H9 (cell line): ENCODE results near the gene NMU. TPM values are rescaled to one million over a fixed set of nuclear protein-coding genes. Genes with fewer than 3 reads are reported as not detected.

Experiments used
- DNase-seq: peaks from one replicate; pipeline ENCODE4 v3.0.0-alpha.2; 2017
- H2AFZ ChIP-seq: one replicate; pipeline ENCODE4 v1.6.1; 2013; ENCODE audit warnings: mild to moderate bottlenecking, low read length, control low read depth, moderate library complexity
- H2AK5ac ChIP-seq: 2 replicates; pipeline ENCODE4 v1.6.1; 2013; ENCODE audit warnings: low read length, control low read depth, mixed read lengths; ENCODE audit not compliant: insufficient read length
- H2BK120ac ChIP-seq: one replicate; pipeline ENCODE4 v1.6.1; 2013; ENCODE audit warnings: low read depth, mild to moderate bottlenecking, low read length, control low read depth, inconsistent platforms; ENCODE audit not compliant: poor library complexity, severe bottlenecking
- H2BK12ac ChIP-seq: 2 replicates; pipeline ENCODE4 v1.6.1; 2013; ENCODE audit warnings: low read length, control low read depth, mixed read lengths, low read depth; ENCODE audit not compliant: insufficient read length
- H2BK15ac ChIP-seq: 2 replicates; pipeline ENCODE4 v1.6.1; 2013; ENCODE audit warnings: low read depth, low read length, control low read depth
- H2BK20ac ChIP-seq: one replicate; pipeline ENCODE4 v1.6.1; 2013; ENCODE audit warnings: low read depth, mild to moderate bottlenecking, low read length, control low read depth, inconsistent platforms; ENCODE audit not compliant: poor library complexity, severe bottlenecking
- H2BK5ac ChIP-seq: 2 replicates; pipeline ENCODE4 v1.6.1; 2013; ENCODE audit warnings: low read length, control low read depth, mixed read lengths; ENCODE audit not compliant: insufficient read length
- H3K14ac ChIP-seq: 2 replicates; pipeline ENCODE4 v1.6.1; 2013; ENCODE audit warnings: low read length, control low read depth; ENCODE audit not compliant: insufficient read depth
- H3K18ac ChIP-seq: 2 replicates; pipeline ENCODE4 v1.6.1; 2013; ENCODE audit warnings: low read depth, mild to moderate bottlenecking, mixed read lengths, low read length, control low read depth; ENCODE audit not compliant: insufficient read length
- H3K23ac ChIP-seq: 2 replicates; pipeline ENCODE4 v1.6.1; 2013; ENCODE audit warnings: low read length, control low read depth, mixed read lengths, low read depth; ENCODE audit not compliant: insufficient read length
- H3K23me2 ChIP-seq: 2 replicates; pipeline ENCODE4 v1.6.1; 2013; ENCODE audit warnings: low read depth, mild to moderate bottlenecking, mixed read lengths, low read length, control low read depth; ENCODE audit not compliant: insufficient read length, poor library complexity, severe bottlenecking
- H3K27ac ChIP-seq: 2 replicates; pipeline ENCODE4 v1.5.1; 2013; ENCODE audit warnings: low read length, control low read depth, mixed read lengths, low read depth; ENCODE audit not compliant: insufficient read length
- H3K27me3 ChIP-seq: 2 replicates; pipeline ENCODE4 v1.6.1; 2013; ENCODE audit warnings: low read length, control low read depth, inconsistent platforms; ENCODE audit not compliant: insufficient read depth
- H3K4ac ChIP-seq: 2 replicates; pipeline ENCODE4 v1.6.1; 2013; ENCODE audit warnings: low read depth, mild to moderate bottlenecking, control low read depth, inconsistent platforms, low read length, moderate library complexity
- H3K4me1 ChIP-seq: 2 replicates; pipeline ENCODE4 v1.6.1; 2013; ENCODE audit warnings: low read length, control low read depth, inconsistent platforms; ENCODE audit not compliant: insufficient read depth
- H3K4me2 ChIP-seq: 2 replicates; pipeline ENCODE4 v1.6.1; 2013; ENCODE audit warnings: low read length, control low read depth, mixed read lengths; ENCODE audit not compliant: insufficient read length, insufficient read depth
- H3K56ac ChIP-seq: 2 replicates; pipeline ENCODE4 v1.6.1; 2013; ENCODE audit warnings: low read depth, mild to moderate bottlenecking, mixed read lengths, low read length, control low read depth; ENCODE audit not compliant: insufficient read length
- H3K79me1 ChIP-seq: 2 replicates; pipeline ENCODE4 v1.6.1; 2013; ENCODE audit warnings: low read depth, mild to moderate bottlenecking, moderate library complexity, low read length, control low read depth, inconsistent platforms; ENCODE audit not compliant: insufficient read depth, poor library complexity, severe bottlenecking
- H3K79me2 ChIP-seq: 2 replicates; pipeline ENCODE4 v1.6.1; 2013; ENCODE audit warnings: low read length, control low read depth, inconsistent platforms; ENCODE audit not compliant: insufficient read depth
- H3K9ac ChIP-seq: 2 replicates; pipeline ENCODE4 v1.6.1; 2013; ENCODE audit warnings: low read length, control low read depth, mixed read lengths; ENCODE audit not compliant: insufficient read length; ENCODE audit errors: extremely low read depth
- H3K9me3 ChIP-seq: one replicate; pipeline ENCODE4 v1.6.1; 2013; ENCODE audit warnings: low read depth, low read length, inconsistent platforms; ENCODE audit not compliant: control insufficient read depth
- H3T11ph ChIP-seq: one replicate; pipeline ENCODE4 v1.6.1; 2013; ENCODE audit warnings: mild to moderate bottlenecking, low read length, control low read depth, inconsistent platforms
- H4K20me1 ChIP-seq: one replicate; pipeline ENCODE4 v1.6.1; 2013; ENCODE audit not compliant: control insufficient read depth, insufficient read length, insufficient read depth
- H4K5ac ChIP-seq: 2 replicates; pipeline ENCODE4 v1.6.1; 2013; ENCODE audit warnings: low read depth, mild to moderate bottlenecking, mixed read lengths, low read length, control low read depth; ENCODE audit not compliant: insufficient read length
- H4K8ac ChIP-seq: replicated peaks from 2 replicates; pipeline ENCODE4 v1.6.1; 2013; ENCODE audit warnings: low read length, control low read depth, mixed read lengths, low read depth; ENCODE audit not compliant: insufficient read length
- H4K91ac ChIP-seq: 2 replicates; pipeline ENCODE4 v1.6.1; 2013; ENCODE audit warnings: low read depth, mild to moderate bottlenecking, moderate library complexity, mixed read lengths, low read length, control low read depth; ENCODE audit not compliant: insufficient read length
- H3K27ac Mint-ChIP-seq, 3 experiments: 2 replicates in 2 of 3; 3 replicates in 1 of 3; pipeline ENCODE4 v1.8.0; 2020 to 2021; ENCODE audit warnings: mixed read lengths in 3 of 3, mild to moderate bottlenecking in 1 of 3, moderate library complexity in 1 of 3
- H3K27me3 Mint-ChIP-seq: 2 replicates; pipeline ENCODE4 v1.8.0; 2021; ENCODE audit warnings: low read depth, mild to moderate bottlenecking, moderate library complexity, mixed read lengths
- H3K36me3 Mint-ChIP-seq, 3 experiments: 2 replicates in 2 of 3; 3 replicates in 1 of 3; pipeline ENCODE4 v1.8.0; 2020 to 2021; ENCODE audit warnings: low read depth in 3 of 3, mixed read lengths in 3 of 3; ENCODE audit not compliant: insufficient read depth in 1 of 3
- H3K4me1 Mint-ChIP-seq, 2 experiments: 2 replicates each; pipeline ENCODE4 v1.8.0; 2020; ENCODE audit warnings: mixed read lengths in 2 of 2
- H3K4me3 Mint-ChIP-seq, 2 experiments: 2 replicates in 1 of 2; 3 replicates in 1 of 2; pipeline ENCODE4 v1.8.0; 2020 to 2021; ENCODE audit warnings: mild to moderate bottlenecking in 2 of 2, mixed read lengths in 2 of 2, moderate library complexity in 1 of 2
- H3K9me3 Mint-ChIP-seq, 2 experiments: 2 replicates in 1 of 2; 3 replicates in 1 of 2; pipeline ENCODE4 v1.8.0; 2020; ENCODE audit warnings: mild to moderate bottlenecking in 2 of 2, mixed read lengths in 2 of 2, moderate library complexity in 1 of 2
- CTCF ChIP-seq: fragments of 200-600 bp; sonication (generic); conservative IDR thresholded peaks from 3 replicates; pipeline ENCODE4 v1.8.0; 2021; ENCODE audit warnings: antibody characterized with exemption, mild to moderate bottlenecking
- WGBS: extraction: QIAGEN DNeasy Blood & Tissue Kit; methylation state at CpG from one replicate; pipeline ENCODE4 v1.1.7; 2013; ENCODE audit warnings: missing lambda C conversion rate, low lambda C conversion rate, mixed read lengths; ENCODE audit not compliant: insufficient read length; ENCODE audit errors: extremely low coverage; 5-methylcytosine and 5-hydroxymethylcytosine counted together
- total RNA-seq: library from RNA; stranded (reverse); gene quantifications from 2 replicates; pipeline ENCODE4 v1.2.1, GENCODE V29; 2021

NMU gene
- total RNA-seq, 1 experiment from 2014 or later = 12.9 TPM

GRCh38 chr4:55663145-55663544 lies 27.0 kb upstream of the NMU start:
- H3K27me3 ChIP-seq = no peaks in the 10 kb centered on the region
- WGBS = no CpG with 5 or more reads among the region's 6 CpGs
- no peaks in the 10 kb centered on the region for H4K20me1 ChIP-seq
- H3K27ac Mint-ChIP-seq = no peak overlapping the region
- H2BK12ac ChIP-seq = no peak overlapping the region
- H2BK20ac ChIP-seq = no peak overlapping the region
- no peaks in the 10 kb centered on the region for H3K79me1 ChIP-seq
- H2AFZ ChIP-seq = no peak overlapping the region
- peaks cover 29% of the 10 kb centered on the region in 2 experiments for H3K4me1 Mint-ChIP-seq
- H3K9me3 Mint-ChIP-seq = no peaks in the 10 kb centered on the region
- H4K5ac ChIP-seq = no peak overlapping the region
- no peak for DNase-seq
- H3K36me3 Mint-ChIP-seq = peaks cover 0 to 1% (median 0%) of the 10 kb centered on the region in 3 experiments; a peak in 1 of 7 replicates
- H3K79me2 ChIP-seq = no peaks in the 10 kb centered on the region
- H3K14ac ChIP-seq = no peak overlapping the region
- H3K18ac ChIP-seq = no peak overlapping the region
- peaks cover 4% of the 10 kb centered on the region for H3K23me2 ChIP-seq
- no peak overlapping the region for H2BK5ac ChIP-seq
- no peak overlapping the region for H4K8ac ChIP-seq
- no peak overlapping the region for H3K9ac ChIP-seq
- H3K27me3 Mint-ChIP-seq = no peaks in the 10 kb centered on the region; the same call in 1 of the 2 replicates
- H3K23ac ChIP-seq = no peak overlapping the region
- TF ChIP-seq CTCF = no peak
- no peak overlapping the region for H3K4ac ChIP-seq
- H3K27ac ChIP-seq = no peak overlapping the region
- H3K4me2 ChIP-seq = no peak overlapping the region
- H4K91ac ChIP-seq = no peak overlapping the region
- no peak overlapping the region for H3K56ac ChIP-seq
- H3K4me1 ChIP-seq = no peaks in the 10 kb centered on the region; the same call in 1 of the 2 replicates
- no peak overlapping the region for H2AK5ac ChIP-seq
- H2BK120ac ChIP-seq = no peak overlapping the region
- H3K4me3 Mint-ChIP-seq = no peak overlapping the region
- H3K9me3 ChIP-seq = no peaks in the 10 kb centered on the region
- no peak overlapping the region for H3T11ph ChIP-seq
- H2BK15ac ChIP-seq = no peak overlapping the region
